SK-N-MC (cell line): ENCODE data around the gene MYO18B.
A peak's percentile ranks its signal among the peaks of the same experiment; 100 is the strongest.

ENCODE experiments used
- DNase-seq: peaks from one replicate; pipeline ENCODE4 v3.0.0-alpha.2; 2011; ENCODE audit warnings: low read depth, low spot score
- H3K27ac ChIP-seq: fragments of 200-600 bp; sonication (generic); 2 replicates; pipeline ENCODE4 v1.5.1; 2016; ENCODE audit warnings: mixed run types
- H3K36me3 ChIP-seq: fragments of 200-600 bp; sonication (generic); 2 replicates; pipeline ENCODE4 v1.6.1; 2017; ENCODE audit warnings: antibody characterized with exemption, low read length, mixed read lengths; ENCODE audit not compliant: insufficient read depth
- H3K4me3 ChIP-seq: fragments of 200-600 bp; sonication (generic); 2 replicates; pipeline ENCODE4 v1.5.1; 2016
- H3K9ac ChIP-seq: fragments of 200-600 bp; sonication (generic); 2 replicates; pipeline ENCODE4 v1.8.0; 2017; ENCODE audit warnings: mixed run types, mixed read lengths; ENCODE audit not compliant: insufficient read length
- H3K9me3 ChIP-seq: fragments of 200-600 bp; sonication (generic); 2 replicates; pipeline ENCODE4 v1.6.1; 2017; ENCODE audit warnings: low read depth, mild to moderate bottlenecking, antibody characterized with exemption, low read length, moderate library complexity, mixed read lengths
- EZH2 ChIP-seq: fragments of 200-600 bp; sonication (generic); IDR thresholded peaks from one replicate; pipeline ENCODE4 v1.6.1; 2017; ENCODE audit warnings: antibody characterized with exemption
- FOXP2 ChIP-seq: optimal IDR thresholded peaks from 2 replicates; pipeline ENCODE3; 2011; ENCODE audit warnings: mild to moderate bottlenecking, moderate library complexity; ENCODE audit not compliant: insufficient read depth; ENCODE audit errors: extremely low read length, control extremely low read depth
- POLR2AphosphoS5 ChIP-seq: IDR thresholded peaks from 2 replicates; pipeline ENCODE4 v1.6.1; 2012; ENCODE audit warnings: mild to moderate bottlenecking, low read depth, low read length, borderline replicate concordance

Gene MYO18B

DNA sequence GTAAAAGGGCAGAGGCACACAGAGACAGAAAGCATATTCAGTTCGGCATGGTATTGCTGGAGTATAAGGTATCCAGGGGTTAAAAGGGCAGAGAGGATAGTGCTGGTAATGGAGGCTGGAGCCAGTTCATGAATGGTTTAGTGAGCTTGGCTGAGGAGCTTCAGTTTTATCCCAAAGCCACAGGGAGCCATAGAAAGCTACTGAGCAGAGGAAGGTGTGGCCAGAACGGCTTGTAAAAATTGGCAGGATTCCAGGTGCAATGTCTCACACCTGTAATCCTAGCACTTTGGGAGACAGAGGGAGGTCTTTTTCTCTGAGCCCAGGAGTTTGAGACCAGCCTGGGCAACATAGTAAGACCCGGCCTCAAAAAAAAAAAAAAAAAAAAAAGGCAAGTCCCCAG is 186.1 kb downstream of the MYO18B start:
- no peak overlapping the region for H3K27ac ChIP-seq
- DNase-seq: no peak
- no peaks in the 10 kb centered on the region for H3K9me3 ChIP-seq
- TF ChIP-seq POLR2AphosphoS5 (no peak), EZH2 (no peak), FOXP2 (no peak)
- H3K36me3 ChIP-seq: no peaks in the 10 kb centered on the region
- H3K4me3 ChIP-seq: no peak overlapping the region
- H3K9ac ChIP-seq: no peak overlapping the region

DNA sequence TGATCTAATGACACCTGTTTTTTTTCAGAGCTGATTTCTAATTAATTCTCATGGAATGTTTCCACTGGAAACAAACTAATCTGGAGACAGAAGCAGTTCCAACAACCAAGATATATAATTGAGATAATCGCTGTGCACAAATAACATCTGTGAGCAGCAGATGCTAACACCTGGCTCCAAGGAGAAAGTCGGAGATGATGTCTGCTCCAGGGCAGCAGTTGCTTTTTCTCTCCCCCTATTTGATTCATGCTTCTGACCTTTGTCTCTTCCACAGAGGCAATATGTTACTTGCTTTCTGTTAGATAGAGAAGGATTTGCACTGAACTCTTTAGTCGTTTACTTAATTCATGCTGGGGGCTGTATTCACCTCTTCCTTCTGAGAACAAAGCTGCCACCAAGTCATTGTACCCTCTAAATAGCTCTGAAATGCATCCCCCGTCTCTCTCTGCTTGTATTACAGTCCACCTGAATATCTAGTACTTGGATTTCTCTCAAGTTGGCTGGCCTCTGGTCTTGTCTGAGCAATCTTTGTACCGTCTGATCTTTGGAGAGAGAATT is 187.4 kb downstream of the MYO18B start:
- Histone ChIP-seq H3K9ac (no peak overlapping the region), H3K9me3 (no peaks in the 10 kb centered on the region), H3K36me3 (no peaks in the 10 kb centered on the region), H3K4me3 (no peak overlapping the region), H3K27ac (no peak overlapping the region)
- TF ChIP-seq FOXP2 (no peak), EZH2 (no peak), POLR2AphosphoS5 (no peak)
- no peak for DNase-seq

DNA sequence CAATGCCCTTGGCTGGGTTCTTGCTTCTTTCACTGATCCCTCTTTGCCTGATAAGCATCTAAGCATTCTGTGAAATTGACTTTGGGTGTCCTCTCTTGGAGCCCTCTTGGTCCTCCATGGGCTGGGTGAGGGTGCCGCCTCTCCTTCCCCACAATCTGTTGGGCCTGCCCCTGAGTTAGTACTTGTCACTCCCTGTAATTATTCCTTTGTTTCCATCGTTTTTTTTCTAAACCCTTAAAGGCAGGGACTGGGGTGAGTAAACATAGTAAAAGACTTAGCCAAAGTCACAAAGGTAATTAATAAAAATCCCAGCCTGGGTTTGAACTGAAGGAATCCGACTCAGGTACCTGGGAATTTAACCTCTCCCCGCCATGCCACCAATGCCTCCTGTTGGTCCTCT is 188.1 kb downstream of the MYO18B start:
- TF ChIP-seq POLR2AphosphoS5 (no peak), EZH2 (no peak), FOXP2 (no peak)
- Histone ChIP-seq H3K36me3 (no peaks in the 10 kb centered on the region), H3K9ac (no peak overlapping the region), H3K4me3 (no peak overlapping the region), H3K27ac (no peak overlapping the region), H3K9me3 (no peaks in the 10 kb centered on the region)
- DNase-seq: no peak

DNA sequence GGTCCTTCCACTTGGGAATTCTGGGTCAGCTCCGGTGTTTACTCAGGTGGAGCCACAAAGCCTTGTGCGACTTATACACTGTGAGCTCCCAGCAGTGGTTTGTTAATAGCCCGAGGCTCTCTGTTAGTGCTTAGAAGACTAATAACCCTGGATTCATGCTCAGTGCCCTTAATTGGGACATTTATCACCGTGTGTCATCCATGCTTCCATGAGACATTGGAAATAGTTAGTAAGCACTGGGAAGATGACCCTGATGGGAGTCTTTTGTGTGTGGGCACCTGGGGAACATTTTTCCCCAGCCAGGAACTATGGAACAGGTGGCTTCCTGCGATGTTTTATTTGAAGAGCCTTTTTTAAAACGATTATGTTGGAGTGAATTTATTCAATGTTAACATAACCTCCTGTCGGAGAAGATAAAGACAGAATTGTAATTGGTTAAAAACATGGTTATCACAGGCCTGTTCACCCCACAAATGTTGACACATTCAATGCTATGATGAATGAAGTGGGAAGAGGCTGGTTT is 188.9 kb downstream of the MYO18B start:
- H3K4me3 ChIP-seq: no peak overlapping the region
- no peak for DNase-seq
- H3K36me3 ChIP-seq: no peaks in the 10 kb centered on the region
- H3K27ac ChIP-seq: no peak overlapping the region
- H3K9me3 ChIP-seq: no peaks in the 10 kb centered on the region
- TF ChIP-seq POLR2AphosphoS5: no peak
- TF ChIP-seq EZH2: peak; percentile 56
- no peak for TF ChIP-seq FOXP2
- H3K9ac ChIP-seq: no peak overlapping the region

DNA sequence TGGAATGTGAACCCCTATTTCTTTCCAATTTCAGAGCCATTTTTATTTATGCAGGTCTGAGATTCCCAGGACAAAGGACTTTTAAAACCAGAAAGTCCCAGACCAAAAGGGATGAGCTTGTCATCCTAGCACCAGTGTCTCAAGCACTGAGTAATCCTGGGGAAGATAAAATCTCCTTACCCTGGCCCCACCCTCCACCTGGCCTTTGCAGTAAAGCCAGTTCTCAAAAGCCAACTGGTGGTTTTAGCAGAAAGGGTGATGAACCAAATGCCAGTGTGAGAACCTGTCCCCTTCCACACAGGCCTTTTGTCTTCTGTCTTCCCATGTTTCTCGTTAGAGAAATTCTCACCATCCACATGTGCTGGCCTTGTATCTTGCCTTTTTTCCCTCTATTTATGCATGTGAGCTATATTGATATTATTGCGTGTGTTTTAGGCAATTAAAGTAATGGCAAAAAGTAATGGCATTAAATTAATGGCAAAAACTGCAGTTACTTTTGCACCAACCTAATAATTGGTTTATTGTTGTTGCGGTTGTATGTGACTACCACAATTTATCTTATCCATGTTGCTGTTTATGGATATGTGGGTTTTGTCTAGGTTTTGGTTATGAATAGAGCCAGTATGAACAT is 191.3 kb downstream of the MYO18B start:
- H3K27ac ChIP-seq: no peak overlapping the region
- TF ChIP-seq EZH2 (no peak), FOXP2 (no peak), POLR2AphosphoS5 (no peak)
- no peak for DNase-seq

DNA sequence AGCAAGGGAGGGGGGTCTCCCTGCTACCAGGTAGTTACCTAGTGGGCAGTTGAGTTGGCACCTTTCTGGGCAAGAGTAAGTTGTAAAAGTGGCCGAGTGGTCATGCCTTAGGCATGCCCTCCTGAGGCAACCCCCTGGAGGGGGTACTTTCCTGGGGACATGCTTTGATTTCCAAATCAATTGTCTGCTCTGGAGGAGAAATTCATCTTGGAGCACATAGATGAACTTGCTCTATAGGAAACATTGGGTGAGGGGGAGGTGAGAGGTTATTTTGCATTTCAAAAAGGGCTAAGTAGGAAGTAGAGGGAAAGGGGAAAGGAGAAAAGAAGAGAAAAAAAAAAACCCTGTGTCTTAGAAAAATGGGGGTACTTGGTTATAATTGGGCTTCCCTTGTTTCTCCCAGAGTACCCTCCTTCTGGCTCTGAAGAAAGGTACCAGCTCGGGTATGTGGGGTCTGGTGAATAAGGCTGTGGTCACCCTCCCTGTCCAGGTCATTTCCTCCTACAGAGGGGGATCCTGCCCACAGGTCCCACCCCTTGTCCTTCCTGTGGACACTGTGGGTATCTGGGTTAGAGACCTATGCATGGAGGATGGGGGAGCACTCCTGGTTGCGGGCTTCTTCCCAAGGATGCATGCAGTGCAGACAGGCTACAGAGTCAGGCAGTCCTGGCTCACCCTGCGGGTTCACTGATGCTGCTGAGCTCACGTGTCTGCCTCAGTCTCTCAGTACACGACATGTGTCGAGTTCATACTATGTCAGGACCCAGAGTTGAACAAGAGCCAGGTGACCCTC is 193.5 kb downstream of the MYO18B start:
- no peak for TF ChIP-seq POLR2AphosphoS5
- no peak for TF ChIP-seq EZH2
- TF ChIP-seq FOXP2: no peak
- Histone ChIP-seq H3K9me3 (no peaks in the 10 kb centered on the region), H3K27ac (no peak overlapping the region), H3K36me3 (no peaks in the 10 kb centered on the region), H3K9ac (no peak overlapping the region), H3K4me3 (no peak overlapping the region)
- no peak for DNase-seq

More for the DNA sequence above, 191.3 kb downstream of the MYO18B start:
- no peak overlapping the region for H3K9ac ChIP-seq
- no peaks in the 10 kb centered on the region for H3K9me3 ChIP-seq
- no peak overlapping the region for H3K4me3 ChIP-seq
- H3K36me3 ChIP-seq: no peaks in the 10 kb centered on the region

DNA sequence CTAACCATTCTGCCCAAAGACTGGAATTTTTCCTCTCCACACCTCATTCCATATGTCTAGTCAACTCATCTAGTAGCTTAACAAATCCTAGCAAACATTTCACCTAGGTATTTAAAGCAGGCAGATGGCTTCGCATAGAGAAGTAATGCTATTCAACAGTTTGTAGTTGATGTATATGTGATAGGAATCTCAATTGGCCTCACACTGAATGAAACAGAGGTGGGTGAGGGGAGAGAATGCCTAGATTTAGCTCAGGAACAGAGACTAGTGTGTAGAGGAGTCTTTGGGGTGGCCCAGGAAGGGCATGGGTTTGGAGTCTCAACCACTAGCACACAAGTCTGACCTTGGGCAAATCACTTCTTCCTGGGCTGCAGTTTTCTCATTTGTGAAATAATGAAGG is 196.2 kb downstream of the MYO18B start:
- no peaks in the 10 kb centered on the region for H3K36me3 ChIP-seq
- DNase-seq: no peak
- no peak for TF ChIP-seq FOXP2
- TF ChIP-seq EZH2: no peak
- TF ChIP-seq POLR2AphosphoS5: no peak

DNA sequence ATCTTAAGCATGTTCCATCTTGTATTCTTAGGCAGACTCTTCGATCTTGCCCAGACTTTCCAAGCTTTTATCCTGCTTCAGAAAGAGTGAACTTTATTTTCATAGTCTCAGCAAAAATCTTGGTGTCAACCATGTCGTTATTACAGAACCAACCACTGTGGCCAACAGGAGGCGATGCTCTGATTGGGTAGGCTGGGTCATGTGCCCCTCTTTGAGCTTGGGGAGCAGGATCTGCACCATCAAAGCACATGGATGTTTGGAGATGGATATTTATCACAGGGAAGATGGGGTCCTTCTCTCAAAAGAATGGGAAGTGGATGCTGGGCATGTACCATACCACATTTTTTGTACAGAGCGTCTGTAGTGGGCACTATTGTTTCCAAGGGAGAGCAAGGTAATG is 197.4 kb downstream of the MYO18B start:
- H3K9ac ChIP-seq: no peak overlapping the region
- no peaks in the 10 kb centered on the region for H3K36me3 ChIP-seq
- no peaks in the 10 kb centered on the region for H3K9me3 ChIP-seq
- H3K4me3 ChIP-seq: no peak overlapping the region
- no peak for TF ChIP-seq FOXP2
- no peak for TF ChIP-seq POLR2AphosphoS5
- H3K27ac ChIP-seq: no peak overlapping the region
- DNase-seq: no peak

More for the DNA sequence above, 196.2 kb downstream of the MYO18B start:
- H3K9me3 ChIP-seq: no peaks in the 10 kb centered on the region
- H3K27ac ChIP-seq: no peak overlapping the region
- no peak overlapping the region for H3K9ac ChIP-seq
- H3K4me3 ChIP-seq: no peak overlapping the region
